ENCODE data around the gene KNCN.

Gene KNCN

GRCh38 chr1:46569884-46570725 is 18.7 kb upstream of the KNCN start:
- no peak for DNase-seq

GRCh38 chr1:46569116-46569515 is 17.7 kb upstream of the KNCN start:
- no peak for DNase-seq

GRCh38 chr1:46568461-46568891 is 17.0 kb upstream of the KNCN start:
- no peak for DNase-seq

GRCh38 chr1:46563341-46563740 is 11.9 kb upstream of the KNCN start:
- no peak for DNase-seq

GRCh38 chr1:46562498-46562897 is 11.1 kb upstream of the KNCN start:
- no peak for DNase-seq

- no peak for DNase-seq
Observed at GRCh38 chr1:46558966-46559365, 7.5 kb upstream of the KNCN start.

GRCh38 chr1:46558141-46558963 is 6.9 kb upstream of the KNCN start:
- DNase-seq, result peak in 1 of 56 donors; percentile 17

- no peak for DNase-seq
Observed at GRCh38 chr1:46557403-46557802, 6.0 kb upstream of the KNCN start.

GRCh38 chr1:46556822-46557221 is 5.4 kb upstream of the KNCN start:
- DNase-seq, result no peak

- no peak for DNase-seq
Observed at GRCh38 chr1:46555826-46556619, 4.6 kb upstream of the KNCN start.

- DNase-seq, result peak in 3 of 56 donors; percentile 26 to 38 (median 29)
Observed at GRCh38 chr1:46554597-46555381, 3.3 kb upstream of the KNCN start.

GRCh38 chr1:46554236-46554596 is 2.8 kb upstream of the KNCN start:
- DNase-seq, result no peak

- DNase-seq, result no peak
Observed at GRCh38 chr1:46553506-46553905, 2.1 kb upstream of the KNCN start.

- DNase-seq, result no peak
Observed at GRCh38 chr1:46552357-46553237, 1.1 kb upstream of the KNCN start.

- DNase-seq, result no peak
Observed at GRCh38 chr1:46550751-46551231, 656 bp downstream of the KNCN start.

GRCh38 chr1:46549697-46550681 is 1.5 kb downstream of the KNCN start:
- peak in 20 of 56 donors; percentile 13 to 70 (median 36) for DNase-seq

GRCh38 chr1:46547481-46548383 is 3.7 kb downstream of the KNCN start:
- DNase-seq, result no peak

Data from amygdala (tissue), 56 donors.